HG03558 (cell line): ENCODE results near the gene FKBP15.
"Not testable (repeated sequence)": the region's sequence is repeated elsewhere in the genome, so short reads cannot be mapped to it uniquely, and the experiment has no call there.

Experiments
- ATAC-seq: cut with Tn5 transposase; IDR thresholded peaks from one replicate; pipeline ENCODE4 v1.9.1; 2021; ENCODE audit warnings: moderate number of reproducible peaks; ENCODE audit not compliant: unreplicated experiment; ENCODE audit errors: extremely low read depth

The FKBP15 gene

GRCh38 chr9:113221003-113221799 is at the start of gene FKBP15, which contains the start of gene SLC31A1:
TSS of gene FKBP15 (minus strand) at chr9:113221277. CDS start at chr9:113221243, 34 bp downstream.
TSS of gene SLC31A1 (plus strand) at chr9:113221544. CDS start at chr9:113256149, 34,605 bp downstream.
- ATAC-seq = peak; percentile 67

- ATAC-seq = no peak
Observed at GRCh38 chr9:113269871-113270270, 48.8 kb upstream of the FKBP15 start.

- no peak for ATAC-seq
Observed at GRCh38 chr9:113269355-113269754, 48.3 kb upstream of the FKBP15 start.

- ATAC-seq = no peak
Observed at GRCh38 chr9:113267911-113268566, 47.0 kb upstream of the FKBP15 start.

GRCh38 chr9:113266174-113266573 is 45.1 kb upstream of the FKBP15 start:
- ATAC-seq = no peak

- no peak for ATAC-seq
Observed at GRCh38 chr9:113261917-113262671, 41.0 kb upstream of the FKBP15 start.

GRCh38 chr9:113258282-113258681 is 37.2 kb upstream of the FKBP15 start:
- no peak for ATAC-seq

- no peak for ATAC-seq
Observed at GRCh38 chr9:113257863-113258262, 36.8 kb upstream of the FKBP15 start.

- ATAC-seq = no peak
Observed at GRCh38 chr9:113255438-113255837, 34.4 kb upstream of the FKBP15 start.

- no peak for ATAC-seq
Observed at GRCh38 chr9:113254991-113255390, 33.9 kb upstream of the FKBP15 start.

GRCh38 chr9:113250807-113251206 is 29.7 kb upstream of the FKBP15 start:
- no peak for ATAC-seq

- ATAC-seq = not testable (repeated sequence)
Observed at GRCh38 chr9:113249661-113250060, 28.6 kb upstream of the FKBP15 start.

- no peak for ATAC-seq
Observed at GRCh38 chr9:113247640-113248039, 26.6 kb upstream of the FKBP15 start.

- ATAC-seq = no peak
Observed at GRCh38 chr9:113246928-113247327, 25.9 kb upstream of the FKBP15 start.

- no peak for ATAC-seq
Observed at GRCh38 chr9:113245894-113246293, 24.8 kb upstream of the FKBP15 start.

- no peak for ATAC-seq
Observed at GRCh38 chr9:113244556-113244955, 23.5 kb upstream of the FKBP15 start.

GRCh38 chr9:113241161-113241560 is 20.1 kb upstream of the FKBP15 start:
- no peak for ATAC-seq

GRCh38 chr9:113238859-113239232 is 17.8 kb upstream of the FKBP15 start:
- no peak for ATAC-seq

- no peak for ATAC-seq
Observed at GRCh38 chr9:113238202-113238858, 17.3 kb upstream of the FKBP15 start.

GRCh38 chr9:113237026-113237425 is 15.9 kb upstream of the FKBP15 start:
- no peak for ATAC-seq
